Measurements from ENCODE around the gene DNA2. TPM values are rescaled to one million over a fixed set of nuclear protein-coding genes. Genes with fewer than 3 reads are reported as not detected.

DNA2 gene
- polyA plus RNA-seq, 1 donor (not counting 4 experiments of a cell fraction or from before 2014, with no cell fraction given), result 7.6 TPM

- Histone ChIP-seq H3K9ac (ENCODE audit: control insufficient read depth, extremely low read depth, insufficient read depth, low read length) (no peak overlapping the region), H3K36me3 (ENCODE audit: control insufficient read depth in 2 of 2, extremely low read depth in 1 of 2, insufficient read depth in 2 of 2, low read length in 2 of 2) (no peaks in the 10 kb centered on the region), H4K20me1 (ENCODE audit: control insufficient read depth, extremely low read depth, insufficient read depth, low read length) (no peaks in the 10 kb centered on the region), H3K79me2 (ENCODE audit: control insufficient read depth, insufficient read depth, low read length) (peaks cover 16% of the 10 kb centered on the region), H2AFZ (ENCODE audit: control insufficient read depth, low read length) (no peak overlapping the region), H3K27ac (ENCODE audit: control insufficient read depth, insufficient read depth, low read length) (no peak overlapping the region), H3K27me3 (ENCODE audit: control insufficient read depth, extremely low read depth, insufficient read depth, low read length) (no peaks in the 10 kb centered on the region), H3K4me1 (ENCODE audit: control insufficient read depth, extremely low read depth, insufficient read depth, low read length) (peaks cover 18% of the 10 kb centered on the region), H3K4me2 (ENCODE audit: control insufficient read depth, extremely low read depth, insufficient read depth, low read depth, low read length) (no peak overlapping the region), H3K9me1 (ENCODE audit: control insufficient read depth, extremely low read depth, insufficient read depth, low read length) (no peaks in the 10 kb centered on the region), H3K9me3 (ENCODE audit: control insufficient read depth, low read depth, low read length) (no peaks in the 10 kb centered on the region), H3K4me3 (ENCODE audit: control insufficient read depth in 2 of 3, extremely low read depth in 1 of 3, insufficient read depth in 2 of 3, low read depth in 1 of 3, low read length in 3 of 3) (no peak overlapping the region)
- DNase-seq (ENCODE audit: low read depth, low spot score), result no peak
- no peak for TF ChIP-seq CTCF (optimal IDR thresholded peaks at IDR 0.05 in 1 of 3, IDR thresholded peaks at IDR 0.05 in 1 of 3, conservative IDR thresholded peaks at IDR 0.05 in 1 of 3; ENCODE audit: extremely low read depth in 1 of 3, insufficient read depth in 2 of 3, low read length in 3 of 3)
- no peak for TF ChIP-seq EZH2 (IDR thresholded peaks at IDR 0.05; ENCODE audit: low read length)
- FAIRE-seq, result no peak
- dilution Hi-C loops (cut with MboI; ENCODE audit: extremely low pct_ligation_motif_present, low sequenced_read_pairs), result no loop called here
These were observed 2.2 kb upstream of the DNA2 start for GRCh38 chr10:68474021-68474420.

GRCh38 chr10:68471063-68471585 is 649 bp downstream of the DNA2 start:
- DNase-seq (ENCODE audit: low read depth, low spot score) (no peak), FAIRE-seq (no peak)
- H3K4me1 ChIP-seq (ENCODE audit: control insufficient read depth, extremely low read depth, insufficient read depth, low read length), result peaks cover 18% of the 10 kb centered on the region
- peak overlapping the region; percentile 65 for H3K27ac ChIP-seq (ENCODE audit: control insufficient read depth, insufficient read depth, low read length)
- no peaks in the 10 kb centered on the region for H3K9me1 ChIP-seq (ENCODE audit: control insufficient read depth, extremely low read depth, insufficient read depth, low read length)
- peak overlapping the region; percentile 56 to 79 (median 76) for H3K4me3 ChIP-seq (ENCODE audit: control insufficient read depth in 2 of 3, extremely low read depth in 1 of 3, insufficient read depth in 2 of 3, low read depth in 1 of 3, low read length in 3 of 3)
- peaks cover 0 to 6% of the 10 kb centered on the region in 2 experiments for H3K36me3 ChIP-seq (ENCODE audit: control insufficient read depth in 2 of 2, extremely low read depth in 1 of 2, insufficient read depth in 2 of 2, low read length in 2 of 2)
- peaks cover 16% of the 10 kb centered on the region for H3K79me2 ChIP-seq (ENCODE audit: control insufficient read depth, insufficient read depth, low read length)
- peak overlapping the region; percentile 96 for H2AFZ ChIP-seq (ENCODE audit: control insufficient read depth, low read length)
- TF ChIP-seq EZH2 (IDR thresholded peaks at IDR 0.05; ENCODE audit: low read length), result no peak
- no peak for TF ChIP-seq CTCF (optimal IDR thresholded peaks at IDR 0.05 in 1 of 3, IDR thresholded peaks at IDR 0.05 in 1 of 3, conservative IDR thresholded peaks at IDR 0.05 in 1 of 3; ENCODE audit: extremely low read depth in 1 of 3, insufficient read depth in 2 of 3, low read length in 3 of 3)
- peak overlapping the region; percentile 80 for H3K9ac ChIP-seq (ENCODE audit: control insufficient read depth, extremely low read depth, insufficient read depth, low read length)
- H3K4me2 ChIP-seq (ENCODE audit: control insufficient read depth, extremely low read depth, insufficient read depth, low read depth, low read length), result peak overlapping the region; percentile 94
- dilution Hi-C loops (cut with MboI; ENCODE audit: extremely low pct_ligation_motif_present, low sequenced_read_pairs), result no loop called here
- H3K27me3 ChIP-seq (ENCODE audit: control insufficient read depth, extremely low read depth, insufficient read depth, low read length), result no peaks in the 10 kb centered on the region
- H4K20me1 ChIP-seq (ENCODE audit: control insufficient read depth, extremely low read depth, insufficient read depth, low read length), result no peaks in the 10 kb centered on the region
- no peaks in the 10 kb centered on the region for H3K9me3 ChIP-seq (ENCODE audit: control insufficient read depth, low read depth, low read length)
